Measurements from ENCODE around the gene ANXA8.

Gene ANXA8

DNA sequence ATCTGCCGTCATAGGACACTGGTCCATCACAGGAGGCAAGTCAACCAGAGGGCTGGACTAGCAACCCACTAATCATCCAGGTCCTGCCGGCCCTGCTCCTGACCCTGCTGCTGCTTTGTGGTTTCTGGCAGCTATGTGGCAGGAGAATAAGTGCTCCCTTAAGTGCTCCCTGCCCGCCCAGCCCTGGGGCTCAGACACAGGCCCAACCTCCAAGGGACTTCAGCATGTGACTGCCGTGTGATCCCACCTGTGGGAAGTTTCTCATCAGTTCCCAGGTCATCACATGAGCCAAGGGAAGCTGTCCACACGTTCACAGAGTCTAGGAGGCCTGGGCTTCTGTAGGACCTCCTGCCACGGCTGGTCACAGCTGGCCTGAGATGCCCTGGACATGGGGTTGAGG is 65.6 kb downstream of the ANXA8 start:
- H3K4me3 ChIP-seq (ENCODE audit: low read depth, low read length) = no peak overlapping the region
- TF ChIP-seq, protein P1, sequence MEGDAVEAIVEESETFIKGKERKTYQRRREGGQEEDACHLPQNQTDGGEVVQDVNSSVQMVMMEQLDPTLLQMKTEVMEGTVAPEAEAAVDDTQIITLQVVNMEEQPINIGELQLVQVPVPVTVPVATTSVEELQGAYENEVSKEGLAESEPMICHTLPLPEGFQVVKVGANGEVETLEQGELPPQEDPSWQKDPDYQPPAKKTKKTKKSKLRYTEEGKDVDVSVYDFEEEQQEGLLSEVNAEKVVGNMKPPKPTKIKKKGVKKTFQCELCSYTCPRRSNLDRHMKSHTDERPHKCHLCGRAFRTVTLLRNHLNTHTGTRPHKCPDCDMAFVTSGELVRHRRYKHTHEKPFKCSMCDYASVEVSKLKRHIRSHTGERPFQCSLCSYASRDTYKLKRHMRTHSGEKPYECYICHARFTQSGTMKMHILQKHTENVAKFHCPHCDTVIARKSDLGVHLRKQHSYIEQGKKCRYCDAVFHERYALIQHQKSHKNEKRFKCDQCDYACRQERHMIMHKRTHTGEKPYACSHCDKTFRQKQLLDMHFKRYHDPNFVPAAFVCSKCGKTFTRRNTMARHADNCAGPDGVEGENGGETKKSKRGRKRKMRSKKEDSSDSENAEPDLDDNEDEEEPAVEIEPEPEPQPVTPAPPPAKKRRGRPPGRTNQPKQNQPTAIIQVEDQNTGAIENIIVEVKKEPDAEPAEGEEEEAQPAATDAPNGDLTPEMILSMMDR (IDR thresholded peaks at IDR 0.05; ENCODE audit: borderline replicate concordance, insufficient read depth, low read depth, low read length) = no peak

Measured in GM12875 (cell line).